BJ (cell line): ENCODE results near the gene CSF1R. TPM values are rescaled to one million over a fixed set of nuclear protein-coding genes. Genes with fewer than 3 reads are reported as not detected.

Experiments
- CTCF ChIA-PET: fragments of 350-600 bp; formaldehyde crosslinking; extraction: SDS; loops from one replicate; lab custom pipeline; 2021; ENCODE audit warnings: antibody characterized with exemption, inconsistent platforms; lab: Yijun Ruan, JAX
- POLR2A ChIA-PET: fragments of 300-600 bp; sonication (Branson Sonifier 250); formaldehyde crosslinking; extraction: SDS; loops from one replicate; lab custom pipeline; 2021; ENCODE audit warnings: antibody characterized with exemption; lab: Charles Lee
- DNase-seq: peaks from one replicate; pipeline ENCODE4 v3.0.0-alpha.2; 2011; ENCODE audit warnings: low read depth
- H3K27me3 ChIP-seq: 2 replicates; pipeline ENCODE4 v1.6.0; 2011; ENCODE audit warnings: low read length; ENCODE audit not compliant: control insufficient read depth, insufficient read depth
- H3K36me3 ChIP-seq: 2 replicates; pipeline ENCODE4 v1.5.1; 2011; ENCODE audit warnings: low read length; ENCODE audit not compliant: control insufficient read depth, insufficient read depth
- H3K4me3 ChIP-seq: 2 replicates; pipeline ENCODE4 v1.5.1; 2011; ENCODE audit warnings: low read depth, mild to moderate bottlenecking, control low read depth, low read length
- polyA plus RNA-seq: library from polyadenylated mRNA; depleted of rRNA; stranded (reverse); fragments of >200 nt; gene quantifications from 2 replicates; pipeline ENCODE4 v1.2.3, GENCODE V29; 2011
- TF ChIP-seq, protein P1 (sequence below): IDR thresholded peaks from 2 replicates; pipeline ENCODE4 v1.5.1; 2011; ENCODE audit warnings: low read depth, mild to moderate bottlenecking, control low read depth, inconsistent platforms, low read length, moderate library complexity; ENCODE audit not compliant: insufficient read depth

Gene CSF1R
- polyA plus RNA-seq, 1 experiment: 0.29 TPM

GRCh38 chr5:150129813-150130492 lies 43.6 kb upstream of the CSF1R start:
- TF ChIP-seq, protein P1, sequence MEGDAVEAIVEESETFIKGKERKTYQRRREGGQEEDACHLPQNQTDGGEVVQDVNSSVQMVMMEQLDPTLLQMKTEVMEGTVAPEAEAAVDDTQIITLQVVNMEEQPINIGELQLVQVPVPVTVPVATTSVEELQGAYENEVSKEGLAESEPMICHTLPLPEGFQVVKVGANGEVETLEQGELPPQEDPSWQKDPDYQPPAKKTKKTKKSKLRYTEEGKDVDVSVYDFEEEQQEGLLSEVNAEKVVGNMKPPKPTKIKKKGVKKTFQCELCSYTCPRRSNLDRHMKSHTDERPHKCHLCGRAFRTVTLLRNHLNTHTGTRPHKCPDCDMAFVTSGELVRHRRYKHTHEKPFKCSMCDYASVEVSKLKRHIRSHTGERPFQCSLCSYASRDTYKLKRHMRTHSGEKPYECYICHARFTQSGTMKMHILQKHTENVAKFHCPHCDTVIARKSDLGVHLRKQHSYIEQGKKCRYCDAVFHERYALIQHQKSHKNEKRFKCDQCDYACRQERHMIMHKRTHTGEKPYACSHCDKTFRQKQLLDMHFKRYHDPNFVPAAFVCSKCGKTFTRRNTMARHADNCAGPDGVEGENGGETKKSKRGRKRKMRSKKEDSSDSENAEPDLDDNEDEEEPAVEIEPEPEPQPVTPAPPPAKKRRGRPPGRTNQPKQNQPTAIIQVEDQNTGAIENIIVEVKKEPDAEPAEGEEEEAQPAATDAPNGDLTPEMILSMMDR: peak; percentile 94
- CTCF ChIA-PET: interaction anchor here (0.6 to 4.3 kb wide), 23 partner anchors 9 to 244 kb away, joined by 3 to 26 read pairs (median 4); partner anchors contain the start of gene PDGFRB
- no peak for DNase-seq
- POLR2A ChIA-PET: no interaction called here
- no peak overlapping the region for H3K4me3 ChIP-seq
- H3K36me3 ChIP-seq: peaks cover 76% of the 10 kb centered on the region
- no peaks in the 10 kb centered on the region for H3K27me3 ChIP-seq

GRCh38 chr5:150129454-150129812 lies 43.1 kb upstream of the CSF1R start:
- ChIA-PET CTCF (interaction anchor here (0.6 to 4.3 kb wide), 8 partner anchors 9 to 155 kb away, joined by 3 to 26 read pairs (median 6); no protein-coding TSS in a partner anchor), POLR2A (no interaction called here)
- peaks cover 78% of the 10 kb centered on the region for H3K36me3 ChIP-seq
- no peak for DNase-seq
- no peaks in the 10 kb centered on the region for H3K27me3 ChIP-seq
- TF ChIP-seq, protein P1: no peak
- H3K4me3 ChIP-seq: no peak overlapping the region

GRCh38 chr5:150126921-150127265 lies 40.5 kb upstream of the CSF1R start:
- H3K27me3 ChIP-seq: no peaks in the 10 kb centered on the region
- CTCF ChIA-PET: no interaction called here
- peaks cover 76% of the 10 kb centered on the region for H3K36me3 ChIP-seq
- H3K4me3 ChIP-seq: no peak overlapping the region
- POLR2A ChIA-PET: no interaction called here
- no peak for DNase-seq
- TF ChIP-seq, protein P1: no peak

DNA sequence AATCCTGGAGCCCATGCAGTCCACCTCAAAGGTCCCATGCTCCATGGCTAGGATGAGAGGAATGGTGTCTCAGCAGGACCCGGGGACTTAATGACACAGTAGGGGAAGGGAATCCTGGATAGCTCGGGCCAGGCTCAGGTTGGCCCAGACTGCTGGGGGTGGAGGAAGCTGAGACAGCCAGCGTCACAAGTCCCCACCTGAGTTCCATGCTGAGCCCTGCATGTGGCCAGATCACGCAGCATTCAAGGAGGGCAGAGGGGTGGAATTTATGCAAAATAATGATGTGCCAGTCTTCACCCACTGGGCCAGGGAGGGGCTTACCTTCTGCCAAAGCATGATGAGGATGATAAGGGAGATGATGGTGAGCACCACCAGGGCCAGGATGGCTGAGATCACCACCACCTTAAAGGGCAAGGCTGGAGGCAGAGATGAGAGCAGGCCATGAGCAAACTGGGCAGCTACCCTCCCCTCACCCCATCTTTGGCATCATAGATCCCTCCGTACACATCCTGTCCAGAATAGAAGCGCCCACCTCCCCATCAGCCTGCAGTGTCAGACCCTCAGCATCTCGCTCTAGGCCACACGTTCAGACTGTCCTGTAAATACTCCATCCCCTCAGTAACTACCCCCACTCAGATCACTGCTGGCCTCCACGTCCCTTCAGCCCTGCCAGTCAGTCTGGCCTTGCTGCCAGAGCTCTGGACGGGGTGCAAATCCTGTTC lies 40.0 kb upstream of the CSF1R start:
- TF ChIP-seq, protein P1: no peak
- CTCF ChIA-PET: interaction anchor here (1.5 to 1.6 kb wide), 2 partner anchors 87 to 92 kb away, joined by 4 to 5 read pairs; no protein-coding TSS in a partner anchor

GRCh38 chr5:150125334-150125733 lies 39.0 kb upstream of the CSF1R start:
- Histone ChIP-seq H3K27me3 (no peaks in the 10 kb centered on the region), H3K4me3 (no peak overlapping the region), H3K36me3 (peaks cover 83% of the 10 kb centered on the region)
- TF ChIP-seq, protein P1: no peak
- no peak for DNase-seq
- ChIA-PET POLR2A (no interaction called here), CTCF (interaction anchor here (1.2 to 1.6 kb wide), 3 partner anchors 9 to 93 kb away, joined by 4 to 5 read pairs (median 4); no protein-coding TSS in a partner anchor)

More for the DNA sequence above, 40.0 kb upstream of the CSF1R start:
- H3K4me3 ChIP-seq: no peak overlapping the region
- DNase-seq: no peak
- peaks cover 79% of the 10 kb centered on the region for H3K36me3 ChIP-seq
- POLR2A ChIA-PET: no interaction called here
- H3K27me3 ChIP-seq: no peaks in the 10 kb centered on the region
